ENCODE measurements around the gene NTM.

The NTM gene

DNA sequence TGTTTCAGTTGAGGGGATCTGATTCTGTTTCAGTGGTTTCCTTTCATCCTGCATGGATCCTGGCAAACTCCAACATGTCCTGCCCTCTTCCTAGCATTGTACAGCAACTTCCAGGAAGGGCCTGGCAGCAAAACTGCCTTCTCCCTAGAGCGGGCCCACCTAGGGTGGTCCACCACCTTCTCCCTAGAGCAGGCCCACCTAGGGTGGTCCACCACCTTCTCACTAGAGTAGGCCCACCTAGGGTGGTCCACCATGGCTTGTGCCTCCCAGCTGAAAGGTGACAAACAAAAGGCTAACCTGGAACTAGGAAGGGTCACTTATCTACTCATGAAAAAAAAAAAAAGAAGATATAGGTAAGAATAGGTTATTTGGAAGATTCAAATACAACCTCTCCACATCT, 92.2 kb downstream of the NTM start:
- no peaks in the 10 kb centered on the region for H3K9me3 Mint-ChIP-seq
- H3K36me3 Mint-ChIP-seq (ENCODE audit: insufficient read depth), result peaks cover 2% of the 10 kb centered on the region
- no peaks in the 10 kb centered on the region for H3K27me3 Mint-ChIP-seq
- H3K4me1 Mint-ChIP-seq, result no peaks in the 10 kb centered on the region
- ATAC-seq (replicated peaks; ENCODE audit: extremely low read depth, poor library complexity, severe bottlenecking) (no peak), DNase-seq (ENCODE audit: low spot score in 2 of 2) (no peak)
- no peak overlapping the region for H3K4me3 Mint-ChIP-seq
- H3K27ac Mint-ChIP-seq (ENCODE audit: low read depth), result no peak overlapping the region

DNA sequence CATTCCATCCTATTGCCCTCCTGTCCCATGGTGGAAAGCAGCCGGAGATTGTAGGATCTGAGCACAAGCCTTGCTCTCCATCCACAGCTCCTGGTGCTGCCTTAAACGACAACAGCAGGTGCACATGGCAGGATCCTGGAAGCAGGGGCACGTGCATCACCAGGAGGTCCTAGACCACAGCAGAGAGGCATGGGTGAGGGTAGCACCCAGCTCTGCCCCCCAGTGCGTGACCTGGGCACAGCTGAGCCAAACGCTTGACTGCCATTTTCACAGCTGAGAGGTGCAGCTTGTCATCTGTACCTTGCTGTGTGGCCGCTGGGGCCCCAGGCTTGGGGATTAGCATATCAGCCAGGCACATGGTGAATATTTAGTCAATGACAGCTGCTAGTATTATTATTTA, 92.7 kb downstream of the NTM start:
- Mint-ChIP-seq H3K27ac (ENCODE audit: low read depth) (no peak overlapping the region), H3K4me3 (no peak overlapping the region), H3K4me1 (no peaks in the 10 kb centered on the region), H3K27me3 (no peaks in the 10 kb centered on the region), H3K36me3 (ENCODE audit: insufficient read depth) (peaks cover 2% of the 10 kb centered on the region), H3K9me3 (no peaks in the 10 kb centered on the region)
- ATAC-seq (replicated peaks; ENCODE audit: extremely low read depth, poor library complexity, severe bottlenecking), result no peak
- no peak for DNase-seq (ENCODE audit: low spot score in 2 of 2)

DNA sequence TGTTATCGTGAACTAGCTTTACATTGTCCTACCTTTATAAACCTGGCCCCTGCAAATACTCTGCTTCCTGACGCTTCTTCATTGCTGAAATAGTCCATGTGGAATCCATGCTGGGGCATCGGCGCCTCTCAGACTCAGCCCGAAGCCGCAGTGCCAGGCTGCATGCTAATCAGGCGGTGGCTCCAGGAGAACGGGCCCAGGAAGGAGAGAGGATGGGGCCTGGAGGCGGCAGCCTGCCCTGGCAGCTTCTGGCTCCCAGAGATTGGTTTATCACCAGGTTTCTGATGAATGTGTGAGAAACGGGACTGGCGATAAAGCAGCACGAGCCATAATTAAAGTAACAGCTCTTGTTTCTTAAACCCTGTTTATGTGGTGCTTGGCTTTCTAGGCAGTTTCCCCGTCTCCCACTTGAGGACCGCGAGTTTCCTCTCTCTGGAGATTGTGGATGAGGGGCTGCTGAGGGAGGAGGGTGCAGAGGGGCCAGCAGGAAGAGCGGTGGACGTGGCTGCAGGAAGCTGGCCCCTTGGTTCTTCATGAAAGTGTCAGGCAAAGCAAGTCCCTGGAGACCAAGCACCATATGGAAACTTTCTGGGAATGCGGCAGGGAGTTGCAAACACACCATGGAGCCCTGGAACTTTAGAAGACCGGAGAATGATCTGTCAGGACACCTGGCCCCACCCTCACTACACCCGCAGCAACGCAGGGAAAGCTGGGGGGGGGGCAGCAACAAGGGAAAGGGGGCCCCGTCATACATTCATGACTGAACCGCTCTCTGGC, 93.4 kb downstream of the NTM start:
- no peak overlapping the region for H3K4me3 Mint-ChIP-seq
- DNase-seq (ENCODE audit: low spot score in 2 of 2) (no peak), ATAC-seq (replicated peaks; ENCODE audit: extremely low read depth, poor library complexity, severe bottlenecking) (no peak)
- H3K27me3 Mint-ChIP-seq, result no peaks in the 10 kb centered on the region
- H3K27ac Mint-ChIP-seq (ENCODE audit: low read depth), result no peak overlapping the region
- H3K9me3 Mint-ChIP-seq, result no peaks in the 10 kb centered on the region
- H3K4me1 Mint-ChIP-seq, result no peaks in the 10 kb centered on the region
- H3K36me3 Mint-ChIP-seq (ENCODE audit: insufficient read depth), result peaks cover 2% of the 10 kb centered on the region

DNA sequence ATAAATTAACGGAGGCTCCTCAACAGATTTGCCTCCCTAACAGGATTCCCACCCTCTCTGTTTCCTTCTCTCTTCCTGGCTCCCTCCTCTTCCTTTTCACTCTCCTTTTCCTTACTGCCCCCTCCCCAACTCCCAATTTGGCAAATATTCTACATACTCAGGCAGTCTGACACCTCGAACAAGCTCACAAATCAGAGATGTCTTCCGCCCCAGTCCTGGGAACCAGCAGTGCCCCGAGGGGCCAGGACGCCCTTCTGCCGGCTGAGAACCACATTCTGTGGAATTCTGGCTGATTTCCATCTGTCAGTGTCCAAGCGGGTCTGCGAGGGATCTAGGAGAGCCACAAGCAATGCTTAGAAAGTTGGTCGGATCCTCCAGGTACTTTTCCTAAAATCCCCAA, 94.0 kb downstream of the NTM start:
- DNase-seq (ENCODE audit: low spot score in 2 of 2) (no peak), ATAC-seq (replicated peaks; ENCODE audit: extremely low read depth, poor library complexity, severe bottlenecking) (no peak)
- Mint-ChIP-seq H3K27ac (ENCODE audit: low read depth) (no peak overlapping the region), H3K4me3 (no peak overlapping the region), H3K4me1 (no peaks in the 10 kb centered on the region), H3K9me3 (no peaks in the 10 kb centered on the region), H3K36me3 (ENCODE audit: insufficient read depth) (peaks cover 2% of the 10 kb centered on the region), H3K27me3 (no peaks in the 10 kb centered on the region)

DNA sequence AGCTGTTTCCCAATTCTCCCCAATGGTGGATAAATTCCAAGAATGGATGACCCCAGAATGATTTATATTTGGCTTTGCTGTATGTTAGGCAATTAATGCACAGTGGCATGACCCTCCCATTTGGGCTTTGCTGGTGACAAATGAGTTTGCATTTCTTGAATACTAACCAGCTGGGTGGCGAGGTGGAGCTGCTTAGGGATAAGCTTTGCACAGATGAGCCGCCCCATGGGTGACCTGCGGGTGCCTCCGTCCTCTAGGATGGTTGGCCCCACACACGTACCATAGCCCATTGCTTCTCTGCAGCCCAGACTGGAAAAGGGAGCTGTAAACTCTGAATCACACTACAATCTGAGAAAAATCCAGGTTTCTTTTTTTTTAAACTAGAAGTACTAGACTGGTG, 94.6 kb downstream of the NTM start:
- H3K27ac Mint-ChIP-seq (ENCODE audit: low read depth), result no peak overlapping the region
- peaks cover 2% of the 10 kb centered on the region for H3K36me3 Mint-ChIP-seq (ENCODE audit: insufficient read depth)
- H3K4me1 Mint-ChIP-seq, result no peaks in the 10 kb centered on the region
- no peaks in the 10 kb centered on the region for H3K27me3 Mint-ChIP-seq
- ATAC-seq (replicated peaks; ENCODE audit: extremely low read depth, poor library complexity, severe bottlenecking), result no peak
- no peak for DNase-seq (ENCODE audit: low spot score in 2 of 2)
- no peak overlapping the region for H3K4me3 Mint-ChIP-seq
- no peaks in the 10 kb centered on the region for H3K9me3 Mint-ChIP-seq

DNA sequence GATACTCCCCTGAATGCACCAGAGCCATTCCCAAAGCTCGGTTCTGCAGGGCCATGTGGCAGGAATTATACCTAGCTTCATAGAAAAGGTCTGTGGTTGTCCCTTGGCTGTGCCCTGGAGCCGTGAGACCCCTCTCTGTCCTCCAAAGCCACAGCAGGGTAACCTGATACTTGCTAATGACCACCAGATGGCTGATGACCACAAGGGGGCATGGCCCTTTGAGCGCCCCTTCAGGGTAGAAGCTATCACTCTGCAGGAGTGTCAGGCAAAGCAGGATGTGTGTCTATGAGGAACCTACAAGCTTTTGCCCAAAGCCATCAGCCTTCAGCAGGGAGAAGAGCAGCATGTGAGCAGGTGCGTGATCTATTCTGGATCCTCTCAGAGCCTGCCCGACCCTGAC, 95.3 kb downstream of the NTM start:
- H3K27me3 Mint-ChIP-seq, result no peaks in the 10 kb centered on the region
- no peak overlapping the region for H3K27ac Mint-ChIP-seq (ENCODE audit: low read depth)
- ATAC-seq (replicated peaks; ENCODE audit: extremely low read depth, poor library complexity, severe bottlenecking), result no peak
- no peaks in the 10 kb centered on the region for H3K9me3 Mint-ChIP-seq
- no peak for DNase-seq (ENCODE audit: low spot score in 2 of 2)
- H3K36me3 Mint-ChIP-seq (ENCODE audit: insufficient read depth), result no peaks in the 10 kb centered on the region
- no peak overlapping the region for H3K4me3 Mint-ChIP-seq
- H3K4me1 Mint-ChIP-seq, result no peaks in the 10 kb centered on the region

DNA sequence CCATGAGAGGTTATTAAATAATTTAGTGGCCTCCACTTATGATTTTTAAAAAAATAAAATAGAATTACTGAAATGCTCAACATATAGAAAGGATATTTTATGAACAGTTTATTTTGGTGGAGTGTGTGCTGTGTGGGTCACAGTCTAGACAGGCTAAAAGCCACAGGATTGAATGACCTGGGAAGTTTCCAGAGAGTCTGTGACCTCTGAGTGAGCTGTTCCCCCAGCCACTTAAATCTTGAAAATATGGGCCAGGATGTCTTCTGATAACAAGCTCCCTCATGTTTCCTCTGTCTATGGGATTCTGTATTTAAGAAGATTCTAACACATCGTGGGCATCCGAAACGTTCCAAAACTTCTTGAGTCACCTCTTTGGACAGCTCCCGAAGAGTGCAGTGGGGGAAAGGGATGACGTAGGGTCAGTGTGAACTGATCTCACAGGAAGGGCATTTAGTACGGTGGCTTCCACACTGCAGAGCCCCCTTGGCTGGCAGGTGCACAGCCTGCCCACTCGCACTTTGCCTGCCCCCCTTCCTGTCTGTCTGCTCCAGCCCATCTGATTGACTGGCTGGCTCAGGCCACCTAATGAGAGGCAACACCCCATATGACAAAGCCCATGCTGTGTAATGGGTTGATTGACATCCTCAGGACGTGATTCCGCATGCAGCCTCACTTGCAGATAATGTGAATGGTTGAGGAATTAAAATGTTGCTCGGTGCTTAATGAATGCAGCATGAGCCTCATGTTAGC, 97.4 kb downstream of the NTM start:
- no peaks in the 10 kb centered on the region for H3K27me3 Mint-ChIP-seq
- H3K36me3 Mint-ChIP-seq (ENCODE audit: insufficient read depth), result no peaks in the 10 kb centered on the region
- no peak overlapping the region for H3K27ac Mint-ChIP-seq (ENCODE audit: low read depth)
- DNase-seq (ENCODE audit: low spot score in 2 of 2) (no peak), ATAC-seq (replicated peaks; ENCODE audit: extremely low read depth, poor library complexity, severe bottlenecking) (no peak)
- H3K9me3 Mint-ChIP-seq, result no peaks in the 10 kb centered on the region
- no peak overlapping the region for H3K4me3 Mint-ChIP-seq
- H3K4me1 Mint-ChIP-seq, result no peaks in the 10 kb centered on the region

DNA sequence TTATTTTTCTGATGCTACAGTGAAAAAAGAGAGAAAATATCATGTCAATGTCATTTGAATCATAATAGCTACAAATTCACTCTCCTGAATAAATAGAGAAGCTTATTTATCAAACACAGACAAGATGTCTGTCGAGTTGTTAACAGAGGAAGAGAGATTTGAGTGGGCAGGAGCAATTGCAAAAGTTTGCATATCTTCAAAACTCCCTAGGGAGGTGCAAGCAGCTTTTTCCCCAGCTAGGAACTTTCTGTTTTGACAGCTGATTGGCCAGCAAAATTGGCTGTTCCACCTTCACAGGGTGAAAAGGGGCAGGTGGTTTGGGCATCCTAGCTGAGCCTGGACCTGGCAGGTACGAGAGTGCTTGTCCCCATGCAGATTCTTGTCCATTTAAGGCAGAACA, 98.2 kb downstream of the NTM start:
- no peak overlapping the region for H3K27ac Mint-ChIP-seq (ENCODE audit: low read depth)
- no peak overlapping the region for H3K4me3 Mint-ChIP-seq
- no peak for DNase-seq (ENCODE audit: low spot score in 2 of 2)
- no peaks in the 10 kb centered on the region for H3K4me1 Mint-ChIP-seq
- ATAC-seq (replicated peaks; ENCODE audit: extremely low read depth, poor library complexity, severe bottlenecking), result no peak
- no peaks in the 10 kb centered on the region for H3K27me3 Mint-ChIP-seq
- no peaks in the 10 kb centered on the region for H3K9me3 Mint-ChIP-seq
- no peaks in the 10 kb centered on the region for H3K36me3 Mint-ChIP-seq (ENCODE audit: insufficient read depth)

DNA sequence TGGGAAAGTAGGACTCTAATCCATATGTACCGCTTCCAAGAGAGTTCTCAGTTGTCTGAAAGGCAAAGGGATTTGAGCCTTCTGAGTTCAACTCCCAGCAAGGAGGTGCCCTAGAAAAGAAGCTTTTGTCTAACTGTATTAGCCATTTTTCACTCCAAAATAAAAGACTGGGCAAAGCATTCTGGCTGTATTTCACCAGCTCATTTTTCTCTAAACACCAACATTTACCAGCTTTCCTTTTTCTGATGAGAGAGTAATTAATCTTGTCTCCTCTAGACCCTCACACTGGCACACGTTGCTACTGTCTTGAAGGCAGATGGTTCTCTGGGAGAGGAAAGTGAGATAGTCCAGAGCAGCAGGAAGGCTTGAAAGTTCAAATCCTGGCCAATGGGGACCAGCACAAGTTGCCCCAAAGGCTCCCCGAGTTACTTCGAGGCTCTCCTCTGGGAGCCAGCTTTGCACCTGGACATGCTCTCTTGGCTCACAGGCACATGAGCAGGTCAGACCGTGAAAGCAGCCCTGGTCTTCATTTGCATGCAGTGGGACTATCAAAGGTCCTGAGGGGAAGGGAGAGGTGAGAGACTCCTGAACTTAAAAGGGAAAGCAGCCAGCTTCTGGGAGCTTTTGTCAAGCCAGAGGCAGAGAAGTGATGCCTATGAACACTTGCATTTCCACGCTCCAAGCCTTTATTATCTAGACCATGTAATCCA, 100.0 kb downstream of the NTM start:
- ATAC-seq (replicated peaks; ENCODE audit: extremely low read depth, poor library complexity, severe bottlenecking), result no peak
- DNase-seq (ENCODE audit: low spot score in 2 of 2), result no peak
- H3K4me1 Mint-ChIP-seq, result no peaks in the 10 kb centered on the region
- H3K27ac Mint-ChIP-seq (ENCODE audit: low read depth), result no peak overlapping the region
- H3K4me3 Mint-ChIP-seq, result no peak overlapping the region
- no peaks in the 10 kb centered on the region for H3K27me3 Mint-ChIP-seq
- H3K9me3 Mint-ChIP-seq, result peaks cover 10% of the 10 kb centered on the region
- H3K36me3 Mint-ChIP-seq (ENCODE audit: insufficient read depth), result no peaks in the 10 kb centered on the region

DNA sequence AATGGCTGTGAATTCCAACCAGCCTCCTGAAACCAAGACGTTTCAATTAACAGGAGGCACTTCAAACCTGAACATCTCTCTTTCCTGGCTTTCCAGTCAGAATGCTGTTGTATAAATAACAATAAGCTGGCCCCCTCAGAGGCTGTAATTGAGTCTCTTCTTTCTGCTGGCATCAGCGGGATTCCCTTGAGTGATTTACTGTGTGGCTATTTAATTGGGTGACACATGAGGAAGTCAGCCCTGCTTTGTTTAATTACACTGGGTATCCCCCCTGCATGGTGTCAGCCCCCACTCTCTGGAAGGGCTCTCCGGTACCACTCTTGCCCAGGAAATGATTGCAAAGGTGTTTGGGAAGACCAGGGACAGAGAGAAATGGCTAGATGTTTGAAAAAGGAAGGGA, 101.6 kb downstream of the NTM start:
- peaks cover 10% of the 10 kb centered on the region for H3K9me3 Mint-ChIP-seq
- no peaks in the 10 kb centered on the region for H3K27me3 Mint-ChIP-seq
- no peak overlapping the region for H3K4me3 Mint-ChIP-seq
- no peak for ATAC-seq (replicated peaks; ENCODE audit: extremely low read depth, poor library complexity, severe bottlenecking)
- no peaks in the 10 kb centered on the region for H3K36me3 Mint-ChIP-seq (ENCODE audit: insufficient read depth)
- no peak overlapping the region for H3K27ac Mint-ChIP-seq (ENCODE audit: low read depth)
- no peak for DNase-seq (ENCODE audit: low spot score in 2 of 2)
- no peaks in the 10 kb centered on the region for H3K4me1 Mint-ChIP-seq

DNA sequence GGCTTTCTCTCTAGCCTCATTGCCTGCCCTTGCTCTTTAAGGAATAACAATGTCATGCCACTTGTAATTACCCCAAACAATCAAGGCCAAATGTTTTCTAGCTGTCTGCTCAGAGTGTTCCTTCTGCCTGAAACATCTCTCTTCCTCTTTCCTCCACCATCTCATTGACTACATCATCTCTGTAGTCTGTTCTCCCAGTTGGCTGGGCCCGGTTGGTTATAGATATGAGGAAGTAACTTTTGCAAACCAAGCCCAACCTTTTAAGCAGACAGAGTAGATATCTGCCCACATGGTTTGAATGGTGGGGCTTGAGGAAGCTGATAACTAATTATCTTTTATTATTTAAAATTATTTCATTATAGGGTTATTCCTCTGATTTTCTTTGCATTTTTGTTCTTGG, 104.5 kb downstream of the NTM start:
- Mint-ChIP-seq H3K9me3 (peaks cover 15% of the 10 kb centered on the region), H3K27ac (ENCODE audit: low read depth) (no peak overlapping the region), H3K27me3 (no peaks in the 10 kb centered on the region), H3K4me3 (no peak overlapping the region), H3K36me3 (ENCODE audit: insufficient read depth) (no peaks in the 10 kb centered on the region), H3K4me1 (no peaks in the 10 kb centered on the region)
- no peak for ATAC-seq (replicated peaks; ENCODE audit: extremely low read depth, poor library complexity, severe bottlenecking)
- DNase-seq (ENCODE audit: low spot score in 2 of 2), result no peak

DNA sequence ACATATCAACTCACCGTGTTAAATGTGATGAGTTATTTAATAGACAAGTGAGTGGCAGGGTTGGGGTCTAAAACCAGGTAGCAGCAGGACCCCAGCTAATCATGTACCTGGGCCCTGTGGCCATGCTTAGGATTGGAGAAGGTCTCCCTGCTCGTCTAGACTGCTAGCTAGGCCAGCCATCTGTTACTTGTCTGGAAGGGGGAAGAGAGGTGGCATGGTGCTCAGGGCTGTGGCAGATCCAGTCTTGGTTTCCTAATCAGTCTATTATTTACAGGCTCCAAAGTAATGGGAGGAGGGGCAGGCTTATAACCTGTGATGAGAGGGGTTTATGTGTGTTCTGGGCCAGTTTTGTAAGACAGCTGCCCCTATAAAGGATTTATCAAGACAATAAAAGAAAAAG, 105.9 kb downstream of the NTM start:
- no peak overlapping the region for H3K4me3 Mint-ChIP-seq
- H3K9me3 Mint-ChIP-seq, result peaks cover 15% of the 10 kb centered on the region
- H3K36me3 Mint-ChIP-seq (ENCODE audit: insufficient read depth), result no peaks in the 10 kb centered on the region
- H3K27me3 Mint-ChIP-seq, result no peaks in the 10 kb centered on the region
- no peak overlapping the region for H3K27ac Mint-ChIP-seq (ENCODE audit: low read depth)
- DNase-seq (ENCODE audit: low spot score in 2 of 2), result no peak
- H3K4me1 Mint-ChIP-seq, result no peaks in the 10 kb centered on the region
- no peak for ATAC-seq (replicated peaks; ENCODE audit: extremely low read depth, poor library complexity, severe bottlenecking)

DNA sequence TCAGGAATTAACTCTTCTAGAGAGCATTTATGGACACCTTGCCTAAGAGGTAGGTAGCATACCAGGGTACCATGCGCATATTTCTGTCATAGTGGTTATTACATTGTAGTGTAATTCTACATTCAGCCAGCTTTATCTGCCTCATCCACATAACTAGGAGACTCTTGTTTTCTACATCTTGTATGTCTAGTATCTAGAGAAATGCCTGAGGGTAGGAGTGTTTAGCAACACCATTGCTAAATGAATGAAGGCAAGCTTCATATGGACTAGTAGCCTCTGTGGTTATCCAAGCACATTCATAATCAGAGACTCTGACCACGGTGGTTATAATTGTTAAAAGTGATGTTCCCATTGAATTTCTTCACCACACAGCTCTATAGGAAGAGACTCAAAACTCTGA, 107.9 kb downstream of the NTM start:
- no peak overlapping the region for H3K27ac Mint-ChIP-seq (ENCODE audit: low read depth)
- H3K27me3 Mint-ChIP-seq, result no peaks in the 10 kb centered on the region
- no peak for ATAC-seq (replicated peaks; ENCODE audit: extremely low read depth, poor library complexity, severe bottlenecking)
- no peaks in the 10 kb centered on the region for H3K36me3 Mint-ChIP-seq (ENCODE audit: insufficient read depth)
- H3K4me3 Mint-ChIP-seq, result no peak overlapping the region
- peaks cover 21% of the 10 kb centered on the region for H3K9me3 Mint-ChIP-seq
- DNase-seq (ENCODE audit: low spot score in 2 of 2), result no peak
- no peaks in the 10 kb centered on the region for H3K4me1 Mint-ChIP-seq

Measured in central memory CD8-positive, alpha-beta T cell (primary cell).